Small intestine (tissue), 7 donors: ENCODE data around the gene ADGRL3. TPM values are rescaled to one million over a fixed set of nuclear protein-coding genes. Genes with fewer than 3 reads are reported as not detected.

Source experiments
- DNase-seq, 2 donors: peaks; one replicate each; pipeline versions ENCODE4 v3.0.0 to v3.0.0-alpha.2; 2013
- FAIRE-seq: peaks from 2 replicates; lab custom pipeline; 2012; peaks lifted over from hg19 to GRCh38; lab: Jason Lieb, UNC
- H3K27ac ChIP-seq, 3 donors: one replicate each; pipeline ENCODE4 v1.5.1; 2013; ENCODE audit warnings: low read length in 2 of 3, mild to moderate bottlenecking in 2 of 3, control low read depth in 1 of 3, inconsistent platforms in 1 of 3, low read depth in 1 of 3, moderate library complexity in 1 of 3
- H3K27me3 ChIP-seq, 3 donors: one replicate each; pipeline ENCODE4 v1.6.1; 2013; ENCODE audit warnings: low read length in 3 of 3, inconsistent platforms in 1 of 3; ENCODE audit not compliant: control insufficient read depth in 3 of 3, insufficient read depth in 3 of 3
- H3K36me3 ChIP-seq, 3 donors: one replicate each; pipeline ENCODE4 v1.6.1; 2013; ENCODE audit warnings: low read length in 3 of 3, inconsistent platforms in 1 of 3, low read depth in 1 of 3, mild to moderate bottlenecking in 1 of 3, moderate library complexity in 1 of 3; ENCODE audit not compliant: control insufficient read depth in 3 of 3, insufficient read depth in 2 of 3
- H3K4me1 ChIP-seq, 3 donors: one replicate each; pipeline ENCODE4 v1.6.1; 2013; ENCODE audit warnings: low read length in 2 of 3, inconsistent platforms in 1 of 3, low read depth in 1 of 3, mild to moderate bottlenecking in 1 of 3, moderate library complexity in 1 of 3; ENCODE audit not compliant: control insufficient read depth in 3 of 3, insufficient read depth in 2 of 3
- H3K4me3 ChIP-seq, 3 donors: one replicate each; pipeline ENCODE4 v1.5.1; 2013; ENCODE audit warnings: low read length in 3 of 3, control low read depth in 1 of 3, inconsistent platforms in 1 of 3, low read depth in 1 of 3, mild to moderate bottlenecking in 1 of 3, moderate library complexity in 1 of 3
- H3K9me3 ChIP-seq, 2 donors: one replicate each; pipeline ENCODE4 v1.6.1; 2013; ENCODE audit warnings: low read depth in 1 of 2, low read length in 1 of 2; ENCODE audit not compliant: control insufficient read depth in 2 of 2, insufficient read depth in 1 of 2
- WGBS, 3 donors: extraction: QIAGEN DNeasy Blood & Tissue Kit; methylation state at CpG; one replicate each; pipeline ENCODE4 v1.1.7; 2013; 5-methylcytosine and 5-hydroxymethylcytosine counted together
- polyA plus RNA-seq, 4 donors: library from polyadenylated mRNA; stranded (reverse) in 3 of 4; unstranded in 1 of 4; fragments of 200-250 nt in 3 of 4; fragments of 120-200 nt in 1 of 4; gene quantifications; one replicate each; pipeline versions ENCODE4 v1.2.1 to v1.2.3, GENCODE V29; 2013
- donor health status: healthy with polysubstance abuse.
- donor health status: control.
- donor health status: control.
- donor health status: Bipolar disorder and iron deficiency.
- donor health status: healthy.

ADGRL3 gene
- polyA plus RNA-seq, 4 donors = under 0.01 to 7.9 (median 1.3) TPM

GRCh38 chr4:61995717-61996340 lies 795.7 kb downstream of the ADGRL3 start:
- H3K36me3 ChIP-seq = peaks cover 0 to 2% (median 0%) of the 10 kb centered on the region in 3 donors
- no peaks in the 10 kb centered on the region for H3K9me3 ChIP-seq
- H3K27me3 ChIP-seq = no peaks in the 10 kb centered on the region
- H3K4me3 ChIP-seq = no peak overlapping the region
- FAIRE-seq = no peak
- 78 to 88% (median 88%) methylated on average over 2 of the region's 2 CpGs for WGBS, 3 donors
- no peaks in the 10 kb centered on the region for H3K4me1 ChIP-seq
- H3K27ac ChIP-seq = no peak overlapping the region
- no peak for DNase-seq

- DNase-seq (no peak), FAIRE-seq (no peak)
- Histone ChIP-seq H3K9me3 (no peaks in the 10 kb centered on the region), H3K36me3 (peaks cover 0 to 2% (median 0%) of the 10 kb centered on the region in 3 donors), H3K4me3 (no peak overlapping the region), H3K4me1 (no peaks in the 10 kb centered on the region), H3K27me3 (no peaks in the 10 kb centered on the region), H3K27ac (no peak overlapping the region)
- WGBS, 3 donors = 96 to 98% (median 97%) methylated on average over 1 of the region's 1 CpG
Observed at GRCh38 chr4:61996943-61997342, 796.8 kb downstream of the ADGRL3 start.

- WGBS, 3 donors = 80 to 90% (median 81%) methylated on average over 2 of the region's 2 CpGs
- FAIRE-seq (no peak), DNase-seq (no peak)
- Histone ChIP-seq H3K9me3 (no peaks in the 10 kb centered on the region), H3K36me3 (peaks cover 0 to 2% (median 0%) of the 10 kb centered on the region in 3 donors), H3K4me3 (no peak overlapping the region), H3K27me3 (no peaks in the 10 kb centered on the region), H3K4me1 (no peaks in the 10 kb centered on the region), H3K27ac (no peak overlapping the region)
Observed at GRCh38 chr4:61997831-61998230, 797.7 kb downstream of the ADGRL3 start.

- FAIRE-seq = no peak
- Histone ChIP-seq H3K4me1 (no peaks in the 10 kb centered on the region), H3K36me3 (peaks cover 0 to 2% (median 0%) of the 10 kb centered on the region in 3 donors), H3K27ac (no peak overlapping the region), H3K27me3 (no peaks in the 10 kb centered on the region), H3K4me3 (no peak overlapping the region), H3K9me3 (no peaks in the 10 kb centered on the region)
- no peak for DNase-seq
- 63 to 76% (median 67%) methylated on average over 1 of the region's 1 CpG for WGBS, 3 donors
Observed at GRCh38 chr4:62003695-62004094, 803.6 kb downstream of the ADGRL3 start.

GRCh38 chr4:62004881-62005280 lies 804.8 kb downstream of the ADGRL3 start:
- peaks cover 0 to 2% (median 0%) of the 10 kb centered on the region in 3 donors for H3K36me3 ChIP-seq
- H3K9me3 ChIP-seq = no peaks in the 10 kb centered on the region
- H3K4me1 ChIP-seq = no peaks in the 10 kb centered on the region
- H3K27me3 ChIP-seq = no peaks in the 10 kb centered on the region
- FAIRE-seq (no peak), DNase-seq (no peak)
- no peak overlapping the region for H3K4me3 ChIP-seq
- H3K27ac ChIP-seq = no peak overlapping the region

GRCh38 chr4:62006108-62006507 lies 806.0 kb downstream of the ADGRL3 start:
- H3K36me3 ChIP-seq = no peaks in the 10 kb centered on the region
- no peaks in the 10 kb centered on the region for H3K9me3 ChIP-seq
- no peaks in the 10 kb centered on the region for H3K4me1 ChIP-seq
- H3K27me3 ChIP-seq = no peaks in the 10 kb centered on the region
- DNase-seq = no peak
- no peak for FAIRE-seq
- H3K4me3 ChIP-seq = no peak overlapping the region
- H3K27ac ChIP-seq = no peak overlapping the region
- WGBS, 3 donors = 88 to 92% (median 89%) methylated on average over 5 of the region's 5 CpGs

GRCh38 chr4:62015043-62015739 lies 815.1 kb downstream of the ADGRL3 start:
- DNase-seq (no peak), FAIRE-seq (no peak)
- 76 to 89% (median 84%) methylated on average over 3 of the region's 3 CpGs for WGBS, 3 donors
- H3K27ac ChIP-seq = no peak overlapping the region
- no peaks in the 10 kb centered on the region for H3K36me3 ChIP-seq
- H3K4me1 ChIP-seq = no peaks in the 10 kb centered on the region
- H3K4me3 ChIP-seq = no peak overlapping the region
- H3K9me3 ChIP-seq = no peaks in the 10 kb centered on the region
- no peaks in the 10 kb centered on the region for H3K27me3 ChIP-seq

- no peak for DNase-seq
- H3K27me3 ChIP-seq = no peaks in the 10 kb centered on the region
- no peaks in the 10 kb centered on the region for H3K9me3 ChIP-seq
- 87 to 89% (median 88%) methylated on average over 4 of the region's 4 CpGs for WGBS, 3 donors
- H3K36me3 ChIP-seq = no peaks in the 10 kb centered on the region
- no peak overlapping the region for H3K4me3 ChIP-seq
- H3K27ac ChIP-seq = no peak overlapping the region
- H3K4me1 ChIP-seq = no peaks in the 10 kb centered on the region
- no peak for FAIRE-seq
Observed at GRCh38 chr4:62018537-62018936, 818.4 kb downstream of the ADGRL3 start.
